ENCODE results near the gene TM9SF1. TPM values are rescaled to one million over a fixed set of nuclear protein-coding genes. Genes with fewer than 3 reads are reported as not detected.
A peak's percentile ranks its signal among the peaks of the same experiment; 100 is the strongest.

Gene TM9SF1
- polyA plus RNA-seq, 3 donors = 14.6 to 56.0 (median 51.1) TPM

DNA sequence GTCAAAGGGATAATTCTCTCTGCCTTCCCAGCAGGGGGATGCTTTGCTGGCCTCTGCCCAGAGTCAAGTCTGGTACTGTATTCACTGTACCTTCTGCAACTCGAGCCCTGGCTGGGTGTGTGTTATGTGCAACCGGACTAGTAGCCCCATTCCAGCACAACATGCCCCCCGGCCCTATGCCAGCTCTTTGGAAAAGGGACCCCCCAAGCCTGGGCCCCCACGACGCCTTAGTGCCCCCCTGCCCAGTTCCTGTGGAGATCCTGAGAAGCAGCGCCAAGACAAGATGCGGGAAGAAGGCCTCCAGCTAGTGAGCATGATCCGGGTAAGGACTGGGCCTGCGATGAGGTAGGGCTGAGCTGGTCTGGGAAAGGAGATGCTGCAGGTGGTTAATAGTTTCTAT lies 44.7 kb downstream of the TM9SF1 start:
- 98% methylated on average over 7 of the region's 9 CpGs for WGBS (ENCODE audit: insufficient coverage)
- Mint-ChIP-seq H3K27ac (peak overlapping the region in 1 of 7 donors; percentile 58), H3K36me3 (peaks cover 55 to 69% of the 10 kb centered on the region in 2 donors), H3K4me3 (peak overlapping the region in 1 of 2 donors; percentile 6), H3K4me1 (peaks cover 27% of the 10 kb centered on the region), H3K27me3 (ENCODE audit: low read depth in 3 of 3) (peaks cover 0 to 2% (median 0%) of the 10 kb centered on the region in 3 donors), H3K9me3 (no peaks in the 10 kb centered on the region)
- DNase-seq = peak in 1 of 3 donors; percentile 2
- H2AFZ ChIP-seq (ENCODE audit: insufficient read depth, low read depth, low read length, poor library complexity, severe bottlenecking) = no peak overlapping the region
- H3K9ac ChIP-seq (ENCODE audit: insufficient read depth, low read length, poor library complexity, severe bottlenecking) = no peak overlapping the region
- TF ChIP-seq, protein P1, sequence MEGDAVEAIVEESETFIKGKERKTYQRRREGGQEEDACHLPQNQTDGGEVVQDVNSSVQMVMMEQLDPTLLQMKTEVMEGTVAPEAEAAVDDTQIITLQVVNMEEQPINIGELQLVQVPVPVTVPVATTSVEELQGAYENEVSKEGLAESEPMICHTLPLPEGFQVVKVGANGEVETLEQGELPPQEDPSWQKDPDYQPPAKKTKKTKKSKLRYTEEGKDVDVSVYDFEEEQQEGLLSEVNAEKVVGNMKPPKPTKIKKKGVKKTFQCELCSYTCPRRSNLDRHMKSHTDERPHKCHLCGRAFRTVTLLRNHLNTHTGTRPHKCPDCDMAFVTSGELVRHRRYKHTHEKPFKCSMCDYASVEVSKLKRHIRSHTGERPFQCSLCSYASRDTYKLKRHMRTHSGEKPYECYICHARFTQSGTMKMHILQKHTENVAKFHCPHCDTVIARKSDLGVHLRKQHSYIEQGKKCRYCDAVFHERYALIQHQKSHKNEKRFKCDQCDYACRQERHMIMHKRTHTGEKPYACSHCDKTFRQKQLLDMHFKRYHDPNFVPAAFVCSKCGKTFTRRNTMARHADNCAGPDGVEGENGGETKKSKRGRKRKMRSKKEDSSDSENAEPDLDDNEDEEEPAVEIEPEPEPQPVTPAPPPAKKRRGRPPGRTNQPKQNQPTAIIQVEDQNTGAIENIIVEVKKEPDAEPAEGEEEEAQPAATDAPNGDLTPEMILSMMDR (IDR thresholded peaks at IDR 0.05) = no peak
- H3K4me1 ChIP-seq (ENCODE audit: control insufficient read depth in 1 of 2, insufficient read depth in 2 of 2, low read length in 2 of 2) = peaks cover 18 to 26% of the 10 kb centered on the region in 2 donors
- peaks cover 57% of the 10 kb centered on the region for H3K79me2 ChIP-seq (ENCODE audit: insufficient read depth, low read length)
- H3K4me3 ChIP-seq (replicated peaks in 1 of 3; ENCODE audit: low read depth in 2 of 3, low read length in 3 of 3) = no peak overlapping the region
- intact Hi-C loops (cut with micrococcal nuclease) = no loop called here
- no peaks in the 10 kb centered on the region for H3K9me3 ChIP-seq (replicated peaks in 1 of 2; ENCODE audit: control insufficient read depth in 1 of 2, insufficient read depth in 1 of 2, low read length in 2 of 2)
- H4K20me1 ChIP-seq (ENCODE audit: insufficient read depth, low read length) = peaks cover 53% of the 10 kb centered on the region
- peak overlapping the region in 1 of 2 donors; percentile 26 for H3K27ac ChIP-seq (ENCODE audit: low read depth in 1 of 2, low read length in 2 of 2)
- H3K4me2 ChIP-seq (replicated peaks; ENCODE audit: extremely low read depth, low read length, poor library complexity, severe bottlenecking) = no peak overlapping the region
- peaks cover 57 to 63% of the 10 kb centered on the region in 2 donors for H3K36me3 ChIP-seq (replicated peaks in 1 of 2; ENCODE audit: control insufficient read depth in 1 of 2, insufficient read depth in 2 of 2, low read length in 2 of 2)
- H3K27me3 ChIP-seq (ENCODE audit: control insufficient read depth in 2 of 2, insufficient read depth in 2 of 2, low read length in 2 of 2) = no peaks in the 10 kb centered on the region

GRCh38 chr14:24150061-24150460 lies 45.2 kb downstream of the TM9SF1 start:
- TF ChIP-seq, protein P1 (IDR thresholded peaks at IDR 0.05) = no peak
- no peaks in the 10 kb centered on the region for H3K9me3 ChIP-seq (replicated peaks in 1 of 2; ENCODE audit: control insufficient read depth in 1 of 2, insufficient read depth in 1 of 2, low read length in 2 of 2)
- peak overlapping the region in 1 of 2 donors; percentile 26 for H3K27ac ChIP-seq (ENCODE audit: low read depth in 1 of 2, low read length in 2 of 2)
- intact Hi-C loops (cut with micrococcal nuclease) = no loop called here
- no peak overlapping the region for H3K4me2 ChIP-seq (replicated peaks; ENCODE audit: extremely low read depth, low read length, poor library complexity, severe bottlenecking)
- peaks cover 23 to 31% of the 10 kb centered on the region in 2 donors for H3K4me1 ChIP-seq (ENCODE audit: control insufficient read depth in 1 of 2, insufficient read depth in 2 of 2, low read length in 2 of 2)
- H3K9ac ChIP-seq (ENCODE audit: insufficient read depth, low read length, poor library complexity, severe bottlenecking) = no peak overlapping the region
- no peak overlapping the region for H3K4me3 ChIP-seq (replicated peaks in 1 of 3; ENCODE audit: low read depth in 2 of 3, low read length in 3 of 3)
- Mint-ChIP-seq H3K27ac (peak overlapping the region in 2 of 7 donors; percentile 3 to 63), H3K9me3 (no peaks in the 10 kb centered on the region), H3K4me1 (peaks cover 30% of the 10 kb centered on the region), H3K36me3 (peaks cover 54 to 64% of the 10 kb centered on the region in 2 donors), H3K4me3 (no peak overlapping the region), H3K27me3 (ENCODE audit: low read depth in 3 of 3) (peaks cover 0 to 2% (median 0%) of the 10 kb centered on the region in 3 donors)
- DNase-seq = peak in 1 of 3 donors; percentile 2
- H3K36me3 ChIP-seq (replicated peaks in 1 of 2; ENCODE audit: control insufficient read depth in 1 of 2, insufficient read depth in 2 of 2, low read length in 2 of 2) = peaks cover 52 to 58% of the 10 kb centered on the region in 2 donors
- H3K27me3 ChIP-seq (ENCODE audit: control insufficient read depth in 2 of 2, insufficient read depth in 2 of 2, low read length in 2 of 2) = no peaks in the 10 kb centered on the region
- 98% methylated on average over 7 of the region's 9 CpGs for WGBS (ENCODE audit: insufficient coverage)
- peaks cover 59% of the 10 kb centered on the region for H4K20me1 ChIP-seq (ENCODE audit: insufficient read depth, low read length)
- H3K79me2 ChIP-seq (ENCODE audit: insufficient read depth, low read length) = peaks cover 62% of the 10 kb centered on the region
- H2AFZ ChIP-seq (ENCODE audit: insufficient read depth, low read depth, low read length, poor library complexity, severe bottlenecking) = no peak overlapping the region

Measured in CD14-positive monocyte (primary cell).